Daoy (cell line): ENCODE measurements around the gene TMEM131. TPM values are rescaled to one million over a fixed set of nuclear protein-coding genes. Genes with fewer than 3 reads are reported as not detected.

Source experiments
- DNase-seq: peaks from one replicate; pipeline ENCODE4 v3.0.0-alpha.2; 2015; ENCODE audit warnings: low read depth
- total RNA-seq: library from RNA; depleted of rRNA; stranded (reverse); fragments of >200 nt; shearing (Covaris generic); gene quantifications from 2 replicates; pipeline ENCODE4 v1.2.3, GENCODE V29; 2014

Gene TMEM131
- total RNA-seq, 1 experiment from 2014 or later: 10.5 TPM

- peak; percentile 13 for DNase-seq
These were observed 232.4 kb downstream of the TMEM131 start for GRCh38 chr2:97763176-97763845.

GRCh38 chr2:97761192-97761591, 234.6 kb downstream of the TMEM131 start:
- DNase-seq: no peak

GRCh38 chr2:97760480-97761049, 235.2 kb downstream of the TMEM131 start:
- DNase-seq: no peak

GRCh38 chr2:97759727-97760407, 235.9 kb downstream of the TMEM131 start:
- no peak for DNase-seq

GRCh38 chr2:97758131-97758705, 237.5 kb downstream of the TMEM131 start:
- no peak for DNase-seq

GRCh38 chr2:97757062-97757461, 238.7 kb downstream of the TMEM131 start:
- DNase-seq: no peak

- DNase-seq: no peak
These were observed 240.3 kb downstream of the TMEM131 start for GRCh38 chr2:97755491-97755890.

- no peak for DNase-seq
These were observed 240.9 kb downstream of the TMEM131 start for GRCh38 chr2:97754690-97755346.

- DNase-seq: no peak
These were observed 243.1 kb downstream of the TMEM131 start for GRCh38 chr2:97752342-97753334.

- peak; percentile 39 for DNase-seq
These were observed 244.0 kb downstream of the TMEM131 start for GRCh38 chr2:97751752-97752151.

GRCh38 chr2:97750017-97750416, 245.7 kb downstream of the TMEM131 start:
- DNase-seq: no peak

- DNase-seq: no peak
These were observed 246.2 kb downstream of the TMEM131 start for GRCh38 chr2:97749581-97749980.

- DNase-seq: no peak
These were observed 248.0 kb downstream of the TMEM131 start for GRCh38 chr2:97747716-97748115.

- DNase-seq: no peak
These were observed 248.5 kb downstream of the TMEM131 start for GRCh38 chr2:97747285-97747684.

GRCh38 chr2:97745474-97746174, 250.1 kb downstream of the TMEM131 start:
- DNase-seq: no peak

- DNase-seq: peak; percentile 35
These were observed 251.8 kb downstream of the TMEM131 start for GRCh38 chr2:97743913-97744312.

- peak; percentile 62 for DNase-seq
These were observed 253.3 kb downstream of the TMEM131 start for GRCh38 chr2:97742381-97742847.

- no peak for DNase-seq
These were observed 254.1 kb downstream of the TMEM131 start for GRCh38 chr2:97741686-97742085.

GRCh38 chr2:97741251-97741650, 254.5 kb downstream of the TMEM131 start:
- DNase-seq: no peak

GRCh38 chr2:97740590-97741182, 255.1 kb downstream of the TMEM131 start:
- DNase-seq: peak; percentile 54
